Stimulated activated CD4-positive, alpha-beta T cell treated with anti-CD3 and anti-CD28 coated beads, Interleukin-2, amount 100 ng/mL, for 48 hours (primary cell): ENCODE data around the gene SPACA9.

Experiments used
- DNase-seq, 2 donors: peaks; one replicate each; pipeline ENCODE4 v3.0.0-alpha.2; 2020

SPACA9 gene

DNA sequence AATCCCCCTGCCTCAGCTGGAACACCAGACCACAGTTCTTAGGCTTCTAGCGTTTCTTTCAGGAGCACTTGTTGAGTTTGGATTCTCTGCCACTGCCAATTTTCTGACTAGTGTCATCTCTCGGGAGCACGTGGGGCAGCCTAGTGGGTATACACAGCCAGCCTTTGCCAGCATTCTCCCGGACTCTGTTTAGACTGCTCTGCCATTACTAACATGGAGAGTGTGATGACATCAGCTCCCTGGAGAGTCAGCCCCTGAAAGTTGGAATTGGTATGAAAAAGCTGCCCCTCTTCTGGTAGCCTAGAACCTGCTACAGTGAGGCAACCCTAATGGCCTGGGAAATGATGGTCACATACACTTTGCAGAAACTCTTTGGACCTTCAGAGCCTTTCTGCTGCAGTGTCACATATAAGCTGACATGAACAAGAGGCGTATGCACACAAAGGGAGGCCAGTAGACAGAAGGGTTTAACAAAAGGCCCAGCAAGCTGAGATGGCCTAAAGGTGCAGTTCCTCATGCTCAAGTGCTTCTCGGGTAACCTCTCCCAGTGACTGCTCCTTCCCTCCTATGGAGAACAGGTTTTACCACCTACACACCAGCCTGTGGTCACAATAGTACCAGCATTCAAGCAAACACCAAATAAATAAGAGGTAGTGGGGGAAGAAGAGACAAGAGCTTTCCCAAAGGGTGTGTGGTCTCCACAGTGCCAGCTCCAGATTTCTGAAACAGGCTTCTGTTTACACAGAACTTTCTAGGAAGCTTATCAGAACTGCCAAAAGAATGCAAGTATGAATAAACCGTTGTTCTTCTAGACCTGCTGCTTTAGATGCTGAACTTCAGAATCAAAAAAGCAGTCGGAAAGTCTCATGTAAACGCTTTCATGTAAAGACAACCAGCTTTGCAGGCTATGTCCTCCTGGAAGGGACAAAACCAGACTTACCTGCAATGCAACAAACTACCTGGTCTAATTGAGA, 16.5 kb downstream of the SPACA9 start:
- DNase-seq = no peak

DNA sequence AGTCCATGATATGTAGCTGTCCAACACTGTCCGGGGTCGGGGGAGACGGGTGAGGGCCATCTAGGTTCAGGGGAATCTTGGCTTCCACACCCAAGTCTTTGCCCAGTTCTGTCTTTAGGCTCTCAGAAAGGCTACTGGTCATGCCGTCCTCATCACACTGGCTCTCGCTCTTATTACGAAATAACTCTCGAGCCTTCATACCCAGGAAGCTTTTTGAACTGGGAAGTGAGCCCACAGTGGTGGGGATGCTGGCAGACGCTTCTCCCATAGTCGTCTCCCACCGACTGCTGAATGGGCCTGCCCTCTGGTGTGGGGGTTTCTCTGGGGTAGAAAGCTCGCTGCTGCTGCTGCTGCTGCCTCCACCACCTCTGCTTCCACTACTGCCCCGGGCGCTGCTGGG, 17.6 kb downstream of the SPACA9 start:
- no peak for DNase-seq

DNA sequence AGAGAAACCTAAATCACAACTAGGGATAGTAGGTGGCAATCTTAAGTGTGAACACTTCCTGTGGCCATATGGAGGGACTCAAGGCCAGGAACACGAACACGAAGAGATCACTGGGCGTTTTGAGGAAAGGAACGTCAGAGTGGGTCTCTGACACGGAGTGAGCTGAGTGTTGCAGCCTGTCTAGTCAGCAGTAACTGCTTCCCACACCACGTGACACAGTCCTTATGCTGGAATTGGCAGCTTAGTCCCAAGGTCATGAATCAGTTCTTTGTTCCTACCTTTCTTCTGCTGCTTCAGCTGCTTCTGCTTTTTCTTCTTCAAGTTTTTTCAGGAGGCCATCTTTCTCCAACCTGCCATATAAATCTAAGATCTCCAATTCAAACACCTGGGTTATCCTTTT, 18.2 kb downstream of the SPACA9 start:
- DNase-seq = no peak

DNA sequence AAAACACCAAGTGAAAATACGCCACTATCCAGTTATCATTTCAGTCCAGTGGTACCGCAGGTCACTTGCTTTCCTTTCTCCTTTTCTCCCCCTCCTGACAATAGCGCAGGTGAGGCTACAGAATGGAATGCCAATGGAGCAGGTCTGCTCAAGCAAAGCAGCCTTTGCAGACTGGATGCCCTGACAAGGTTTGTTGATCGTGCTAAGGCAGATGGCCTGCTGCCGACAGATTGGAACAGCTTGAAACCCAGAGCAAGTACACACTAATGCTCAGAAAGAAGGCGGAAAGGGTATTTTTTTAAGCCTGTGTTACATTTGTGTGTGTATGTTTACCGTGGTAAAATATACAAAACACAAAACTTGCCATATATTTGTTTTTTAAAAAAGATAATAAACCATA, 19.4 kb downstream of the SPACA9 start:
- no peak for DNase-seq

DNA sequence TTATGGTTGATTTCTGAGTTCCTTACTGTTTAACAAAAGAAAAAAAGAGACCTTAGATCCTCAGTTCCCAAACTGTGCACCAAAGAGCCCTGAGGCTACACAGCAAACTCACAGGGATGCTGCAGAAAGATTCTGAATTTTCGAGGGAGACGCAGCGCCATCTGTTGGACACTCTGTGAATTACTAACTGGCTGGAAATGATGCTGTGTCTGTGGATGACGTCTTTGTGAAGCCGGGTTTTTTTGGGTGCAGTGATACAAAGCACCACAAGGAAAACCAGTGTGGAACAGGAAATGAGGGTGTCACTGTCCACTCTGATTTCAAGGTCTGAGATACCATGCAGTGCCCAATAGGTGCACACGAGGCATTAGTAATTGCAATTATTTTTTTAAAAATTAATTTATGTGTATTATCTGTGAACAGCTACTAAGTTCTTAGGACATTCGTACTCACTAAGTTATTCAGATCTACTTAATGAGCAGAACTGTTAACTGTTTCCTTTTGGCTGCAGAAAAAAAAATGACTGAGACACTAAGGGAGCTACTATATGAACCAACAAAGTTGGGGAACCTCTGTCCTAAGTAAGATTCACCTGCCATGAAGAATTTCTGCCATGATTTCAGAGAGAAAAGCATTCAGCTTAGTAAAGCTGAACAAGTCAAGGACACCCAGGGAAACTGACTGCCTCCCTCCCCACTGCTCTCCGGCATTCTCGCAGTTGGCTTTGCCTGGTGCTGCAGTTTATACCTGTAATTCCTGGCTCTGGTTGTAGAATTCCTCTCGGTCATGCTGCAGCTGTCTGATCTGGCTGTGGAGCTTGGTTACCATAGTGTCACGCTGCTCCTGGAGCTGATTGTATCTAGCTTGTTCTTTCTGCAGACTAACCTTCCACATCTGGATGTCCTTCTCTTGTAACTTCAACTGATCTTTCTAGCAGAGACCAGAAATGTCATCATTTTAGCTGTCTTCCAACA, 23.4 kb downstream of the SPACA9 start:
- peak; percentile 74 to 75 for DNase-seq

DNA sequence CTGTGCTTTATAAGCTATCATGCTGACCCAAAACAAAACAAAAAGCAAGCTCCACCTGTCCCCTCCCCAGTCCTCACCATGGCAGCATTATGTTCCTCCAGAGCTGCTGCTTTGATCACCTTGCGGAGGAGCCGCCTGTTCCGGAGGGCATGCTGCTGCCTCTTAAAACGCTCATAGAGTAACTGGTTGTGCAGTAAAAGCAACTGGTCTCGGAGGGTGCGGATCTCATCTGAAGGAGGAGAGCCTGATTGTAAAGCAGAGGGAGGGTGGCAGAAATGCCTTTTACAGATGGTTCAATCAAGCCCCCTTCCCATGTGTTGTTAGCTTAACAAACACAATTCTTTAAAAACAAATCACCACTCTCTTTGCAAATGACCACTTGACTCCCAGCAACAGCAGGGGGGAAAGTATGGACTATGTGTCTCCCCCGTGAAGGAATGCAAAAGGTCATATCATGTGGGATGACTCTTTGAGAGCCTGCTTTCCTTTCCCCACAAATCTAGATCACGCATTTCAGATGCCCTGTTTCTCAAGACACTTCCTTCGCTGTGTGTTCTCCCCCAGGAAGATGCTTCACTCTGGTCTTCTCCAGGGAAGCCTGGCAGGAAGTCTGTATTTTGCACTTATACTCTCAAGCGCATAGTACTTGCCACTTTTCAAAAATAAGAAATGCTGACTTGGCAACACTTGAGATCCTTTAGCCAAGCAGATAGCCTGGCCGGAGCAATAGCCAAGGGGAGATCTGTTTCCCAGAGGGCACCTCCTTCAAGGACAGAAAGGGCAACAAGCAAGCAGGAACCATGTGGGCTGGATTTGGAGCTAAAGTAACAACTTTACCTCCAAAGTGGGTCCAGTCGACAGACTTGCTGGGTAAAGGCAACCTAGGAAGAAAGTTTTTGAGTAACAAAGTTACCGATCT, 25.1 kb downstream of the SPACA9 start:
- DNase-seq = no peak

DNA sequence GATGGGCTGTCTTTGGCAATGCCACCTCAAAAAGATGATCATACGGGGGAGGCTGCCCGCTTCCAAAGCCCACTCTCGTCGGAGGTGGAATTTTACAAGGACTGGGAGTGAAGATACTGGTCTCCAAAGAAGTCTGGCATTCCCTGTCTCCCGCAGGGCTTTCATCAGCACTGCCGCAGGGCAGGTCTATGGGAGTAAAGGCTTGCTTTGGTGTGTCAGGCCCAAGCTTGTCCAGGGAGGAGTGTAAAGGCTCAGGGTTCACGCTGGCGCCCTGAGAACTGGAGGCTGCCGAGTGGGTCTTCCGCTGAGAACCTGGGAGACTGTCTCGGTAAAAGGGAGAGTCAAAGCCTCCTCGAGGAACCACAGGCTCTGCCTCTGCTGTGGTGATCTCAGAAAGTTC, 27.0 kb downstream of the SPACA9 start:
- DNase-seq = no peak

DNA sequence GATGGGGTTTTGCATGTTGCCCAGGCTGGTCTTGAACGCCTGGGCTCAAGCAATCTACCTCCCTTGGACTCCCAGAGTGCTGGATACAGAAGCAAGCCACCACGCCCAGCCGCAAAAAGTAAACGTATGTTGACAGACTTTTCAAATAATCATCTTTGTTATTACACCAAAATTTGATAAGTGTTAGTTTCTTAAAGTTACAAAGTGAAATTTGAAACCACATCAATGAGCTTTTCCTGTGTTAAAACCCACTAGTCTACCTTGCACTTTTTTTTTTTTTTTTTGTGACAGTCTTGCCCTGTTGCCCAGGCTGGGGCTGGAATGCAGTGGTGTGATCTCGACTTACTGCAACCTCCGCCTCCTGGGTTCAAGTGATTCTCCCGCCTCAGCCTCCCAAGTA, 29.9 kb downstream of the SPACA9 start:
- no peak for DNase-seq

DNA sequence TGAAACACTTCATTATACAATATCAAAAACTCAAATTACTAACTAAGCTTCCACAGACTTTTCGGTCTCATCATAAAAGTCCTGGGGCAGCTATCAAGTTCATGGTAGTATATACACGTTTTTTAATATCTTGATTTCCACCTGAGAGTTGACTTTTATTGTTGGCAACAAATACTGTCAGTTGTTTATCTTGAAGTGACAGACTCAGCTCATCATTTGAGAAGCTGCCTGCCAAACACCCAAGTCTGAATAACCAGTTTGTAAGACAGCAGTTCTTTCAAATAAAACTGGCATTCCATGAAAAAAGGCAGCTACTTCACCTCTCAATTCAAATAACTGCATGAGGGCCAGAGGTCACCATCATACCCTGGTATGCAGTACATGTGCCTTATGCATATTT, 30.6 kb downstream of the SPACA9 start:
- no peak for DNase-seq

DNA sequence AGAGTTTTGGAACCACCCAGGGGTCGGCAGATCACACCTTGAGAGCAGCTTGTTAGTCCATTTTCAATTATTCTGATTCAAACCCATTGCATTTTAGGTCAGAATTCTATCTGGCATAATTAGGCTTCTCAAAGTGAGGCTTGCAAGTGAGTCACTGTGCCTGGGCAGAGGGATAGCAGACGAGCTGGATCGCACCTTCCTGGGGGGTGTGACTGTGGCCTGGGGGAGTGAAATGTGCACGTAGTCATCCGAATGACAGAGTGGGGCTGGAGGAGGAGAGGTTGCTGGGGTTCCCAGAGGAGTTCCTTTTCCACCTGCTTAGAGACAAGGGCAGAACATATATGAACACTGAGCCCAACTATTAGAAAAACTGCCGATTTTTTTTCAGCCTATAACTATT, 31.7 kb downstream of the SPACA9 start:
- no peak for DNase-seq

DNA sequence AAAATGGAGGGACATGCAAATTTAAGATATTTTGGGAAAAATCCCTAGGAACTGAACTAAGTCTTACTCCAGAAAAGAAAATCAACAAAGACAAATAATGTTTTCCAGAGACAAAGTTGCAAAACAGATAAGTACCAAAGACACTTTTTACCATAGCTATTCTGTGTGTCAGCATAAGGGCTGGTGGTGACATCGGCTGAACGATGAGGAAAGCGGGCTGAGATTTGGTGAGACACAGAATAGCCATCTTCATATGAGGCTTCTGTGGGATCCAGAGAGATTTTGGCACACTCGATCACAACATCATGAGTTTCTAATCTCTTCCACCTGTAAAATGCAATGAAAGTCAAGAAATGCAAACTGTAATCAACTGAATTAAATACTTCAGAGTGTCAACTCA, 33.4 kb downstream of the SPACA9 start:
- no peak for DNase-seq

DNA sequence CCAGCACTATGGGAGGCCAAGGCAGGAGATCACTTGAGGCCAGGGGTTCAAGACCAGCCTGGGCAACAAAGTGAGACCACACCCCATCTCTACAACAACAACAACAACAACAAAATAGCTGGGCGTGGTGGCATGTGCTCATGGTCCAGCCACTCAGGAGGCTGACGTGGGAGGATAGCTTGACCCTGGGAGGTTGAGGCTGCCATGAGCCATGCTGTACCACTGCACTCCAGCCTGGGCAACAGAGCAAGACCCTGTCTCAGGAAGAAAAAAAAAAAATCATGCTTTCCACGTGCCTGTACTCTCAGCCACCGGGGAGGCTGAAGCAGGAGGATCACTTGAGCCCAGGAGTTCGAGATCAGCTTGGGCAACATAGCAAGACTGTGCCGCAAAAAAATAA, 36.2 kb downstream of the SPACA9 start:
- DNase-seq = no peak

DNA sequence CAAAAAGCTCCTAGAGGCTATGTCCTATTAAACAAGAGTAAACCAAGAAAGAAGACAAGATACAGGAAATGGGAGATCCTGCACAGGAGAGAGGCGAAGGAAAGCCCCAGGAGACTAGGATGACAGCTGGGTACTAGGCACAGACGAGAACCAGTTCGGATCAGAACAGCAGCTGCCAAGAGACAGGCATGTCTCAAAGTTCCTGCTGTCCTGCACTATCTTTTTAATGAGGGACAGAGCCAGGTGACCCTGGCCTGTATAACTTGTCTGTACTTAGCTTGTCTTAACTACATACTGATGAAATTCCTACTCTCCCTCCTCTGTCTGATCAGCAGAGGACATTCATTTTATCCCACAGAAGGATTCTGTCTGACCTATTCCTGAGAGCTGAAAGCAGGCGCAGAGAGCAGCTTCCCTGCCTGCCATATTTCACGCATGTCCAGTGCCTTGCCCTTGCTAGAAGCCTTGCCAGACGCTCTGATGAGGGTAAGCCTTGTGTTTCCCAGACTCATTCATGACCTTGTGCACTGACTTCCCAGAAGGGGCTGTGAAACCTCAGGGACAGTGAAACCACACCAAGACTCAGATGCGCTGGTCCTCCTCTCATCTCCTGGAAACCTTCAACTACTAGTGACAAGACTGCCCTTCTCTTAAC, 41.0 kb downstream of the SPACA9 start:
- no peak for DNase-seq

DNA sequence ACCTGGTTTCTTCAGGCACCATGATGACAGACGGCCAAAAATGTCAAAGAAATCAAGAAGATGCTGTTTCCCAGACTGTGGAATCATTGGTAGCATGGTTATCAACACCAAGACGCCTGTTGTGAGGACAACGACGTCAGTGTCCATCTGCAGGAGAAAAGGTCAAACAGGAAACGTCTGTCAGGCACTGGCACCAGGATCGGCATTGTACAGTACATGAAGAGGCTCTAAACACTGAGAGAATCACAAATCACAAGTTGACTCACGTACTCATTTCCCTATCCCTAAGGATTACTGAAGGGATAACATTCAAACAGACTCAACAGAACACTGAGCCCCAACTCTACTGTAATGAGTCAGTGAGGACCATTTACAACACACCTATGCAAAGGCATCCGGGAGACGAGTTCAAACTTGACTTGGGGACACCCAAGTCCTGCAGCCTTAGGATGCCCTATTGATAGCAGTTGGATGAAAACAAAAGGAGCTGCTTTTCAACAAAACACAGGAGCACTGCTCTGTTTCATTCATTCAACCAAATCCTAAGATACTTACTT, 44.7 kb downstream of the SPACA9 start:
- DNase-seq = no peak

DNA sequence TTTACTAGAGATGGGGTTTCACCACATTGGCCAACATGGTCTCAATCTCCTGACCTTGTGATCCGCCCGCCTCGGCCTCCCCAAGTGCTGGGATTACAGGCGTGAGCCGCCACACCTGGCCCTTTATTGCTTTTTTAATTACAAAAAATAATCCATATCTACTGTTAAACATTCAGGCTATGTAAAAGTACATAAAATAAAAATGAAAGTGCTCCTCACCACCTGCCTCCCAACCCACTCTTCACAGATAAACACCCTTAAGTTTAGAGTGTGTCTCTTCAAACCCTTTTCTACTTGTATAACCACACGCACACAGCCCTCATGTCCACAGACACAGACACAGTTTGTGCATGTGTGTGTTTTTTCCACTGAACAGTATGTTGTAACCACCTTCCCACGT, 49.0 kb downstream of the SPACA9 start:
- no peak for DNase-seq

DNA sequence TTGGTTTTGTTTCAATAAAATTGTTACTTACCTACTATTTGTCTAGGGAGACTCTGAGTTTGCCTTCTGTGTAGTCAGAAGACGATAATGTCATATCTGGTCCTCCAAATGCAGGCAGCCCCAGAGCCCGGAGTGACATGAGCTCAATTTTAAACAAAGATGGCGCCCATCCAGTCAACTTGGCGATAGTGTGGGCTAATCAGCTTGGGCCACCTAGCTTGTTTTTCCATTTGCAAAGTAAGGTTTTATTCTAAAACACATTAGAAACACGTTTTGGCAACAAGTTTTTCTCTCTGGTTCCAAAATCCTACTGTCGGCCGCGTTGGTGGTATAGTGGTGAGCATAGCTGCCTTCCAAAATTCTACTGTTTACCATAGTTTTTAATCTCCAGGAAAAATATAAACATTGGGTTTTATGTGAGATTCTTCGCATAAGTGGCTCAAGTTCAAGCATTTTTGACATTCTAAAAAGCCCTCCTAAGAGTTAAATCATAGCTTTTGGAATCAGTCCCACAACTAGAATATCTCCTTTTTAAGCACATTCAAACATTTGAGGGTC, 52.6 kb downstream of the SPACA9 start:
- no peak for DNase-seq

DNA sequence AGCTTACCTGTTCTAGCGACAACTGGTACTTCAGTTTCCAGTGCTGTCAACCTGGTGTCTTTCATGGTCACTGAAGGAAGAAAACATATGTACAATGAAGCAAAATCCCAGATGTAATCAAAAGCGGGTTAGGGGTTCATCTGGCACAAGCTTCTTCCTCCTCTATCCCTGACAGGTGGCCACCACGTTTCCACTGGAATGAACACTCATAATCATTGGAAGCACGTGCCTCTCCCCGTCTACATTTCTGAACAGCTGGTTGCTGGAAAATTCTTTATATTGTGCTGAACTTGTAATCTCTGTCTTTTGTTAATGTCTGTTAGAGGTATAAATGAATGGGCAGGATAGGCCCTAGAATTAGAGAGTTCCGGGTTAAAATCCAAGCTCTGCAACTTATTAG, 56.3 kb downstream of the SPACA9 start:
- no peak for DNase-seq

DNA sequence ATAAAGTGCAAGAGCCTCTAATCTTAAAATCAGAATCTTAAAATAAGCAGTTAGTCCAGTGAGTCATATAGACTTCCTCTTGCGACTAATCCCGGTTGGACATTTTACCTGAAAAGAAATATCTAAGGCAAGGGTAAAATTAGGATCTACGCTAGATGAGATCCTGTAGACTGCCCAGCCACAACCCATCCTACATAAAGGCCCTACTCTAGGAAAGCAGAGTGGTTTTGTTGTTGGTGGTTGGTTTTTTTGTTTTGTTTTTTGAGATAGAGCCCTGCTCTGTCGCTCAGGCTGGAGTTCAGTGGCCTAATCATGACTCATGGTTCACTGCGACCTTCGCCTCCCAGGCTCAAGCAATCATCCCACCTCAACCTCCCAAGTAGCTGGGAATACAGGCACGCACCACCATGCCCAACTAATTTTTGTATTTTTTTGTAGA, 58.8 kb downstream of the SPACA9 start:
- no peak for DNase-seq

DNA sequence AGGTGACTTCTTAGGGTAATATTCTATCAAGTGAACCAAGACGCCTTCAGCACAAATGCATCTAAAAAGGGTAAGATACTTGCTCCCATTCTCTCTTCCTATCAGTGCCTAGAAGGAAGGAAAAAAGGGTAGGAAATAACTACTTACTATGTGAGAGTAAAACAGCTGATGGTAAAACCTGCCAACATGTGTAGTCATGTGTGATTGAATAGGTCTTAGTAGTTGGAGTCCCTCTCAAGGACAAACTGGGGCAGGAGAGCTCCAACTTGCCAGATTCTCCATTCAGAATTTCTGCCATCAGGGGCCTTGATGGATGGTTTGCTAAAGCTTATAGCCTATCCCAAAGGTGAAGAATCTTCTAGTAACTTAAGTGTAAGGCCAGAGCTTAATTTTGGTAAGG, 60.5 kb downstream of the SPACA9 start:
- DNase-seq = no peak
